Right renal pelvis (tissue), 4 donors: Measurements from ENCODE around the gene CYP3A4. TPM values are rescaled to one million over a fixed set of nuclear protein-coding genes. Genes with fewer than 3 reads are reported as not detected.
A peak's percentile ranks its signal among the peaks of the same experiment; 100 is the strongest.
"Not testable (repeated sequence)": the region's sequence is repeated elsewhere in the genome, so short reads cannot be mapped to it uniquely, and the experiment has no call there.

Source experiments
- DNase-seq, 4 donors: peaks; one replicate each; pipeline ENCODE4 v3.0.0-alpha.2; 2013; ENCODE audit warnings: low read depth in 4 of 4, low spot score in 3 of 4, missing footprints in 1 of 4
- polyA plus RNA-seq, 4 donors: library from polyadenylated mRNA; unstranded; fragments of 120-200 nt; gene quantifications; one replicate each; pipeline ENCODE4 v1.2.1, GENCODE V29; 2013; ENCODE audit not compliant: insufficient read length in 4 of 4

The CYP3A4 gene
- polyA plus RNA-seq, 4 donors = 0.17 to 0.21 (median 0.18) TPM

DNA sequence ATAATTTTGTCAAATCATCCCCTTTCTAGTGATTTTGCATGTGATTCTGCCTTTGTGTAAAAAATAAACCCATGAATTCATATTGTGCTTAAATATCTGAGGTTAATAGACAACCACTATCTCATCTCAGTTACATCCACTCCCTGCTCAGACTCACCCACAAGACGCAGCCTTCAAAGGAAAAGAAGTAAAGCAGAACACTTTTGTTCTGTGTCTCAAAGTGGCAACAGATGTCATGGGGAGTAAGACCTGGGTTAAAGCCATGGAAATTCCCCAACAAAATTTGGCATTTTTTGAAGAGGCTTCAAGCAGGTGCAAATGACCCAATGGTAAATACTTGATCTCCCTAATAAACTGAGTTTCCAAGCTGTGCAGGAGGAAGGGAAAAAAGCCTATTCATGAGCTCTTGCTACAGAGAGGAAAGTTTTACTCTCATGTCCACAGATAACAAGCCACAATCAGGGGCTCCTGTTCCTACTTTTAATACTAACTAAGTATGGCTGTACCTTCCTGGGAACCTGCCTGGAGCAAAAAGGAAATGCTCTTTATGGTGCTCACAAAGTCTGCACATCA, 53.7 kb downstream of the CYP3A4 start:
- no peak for DNase-seq

DNA sequence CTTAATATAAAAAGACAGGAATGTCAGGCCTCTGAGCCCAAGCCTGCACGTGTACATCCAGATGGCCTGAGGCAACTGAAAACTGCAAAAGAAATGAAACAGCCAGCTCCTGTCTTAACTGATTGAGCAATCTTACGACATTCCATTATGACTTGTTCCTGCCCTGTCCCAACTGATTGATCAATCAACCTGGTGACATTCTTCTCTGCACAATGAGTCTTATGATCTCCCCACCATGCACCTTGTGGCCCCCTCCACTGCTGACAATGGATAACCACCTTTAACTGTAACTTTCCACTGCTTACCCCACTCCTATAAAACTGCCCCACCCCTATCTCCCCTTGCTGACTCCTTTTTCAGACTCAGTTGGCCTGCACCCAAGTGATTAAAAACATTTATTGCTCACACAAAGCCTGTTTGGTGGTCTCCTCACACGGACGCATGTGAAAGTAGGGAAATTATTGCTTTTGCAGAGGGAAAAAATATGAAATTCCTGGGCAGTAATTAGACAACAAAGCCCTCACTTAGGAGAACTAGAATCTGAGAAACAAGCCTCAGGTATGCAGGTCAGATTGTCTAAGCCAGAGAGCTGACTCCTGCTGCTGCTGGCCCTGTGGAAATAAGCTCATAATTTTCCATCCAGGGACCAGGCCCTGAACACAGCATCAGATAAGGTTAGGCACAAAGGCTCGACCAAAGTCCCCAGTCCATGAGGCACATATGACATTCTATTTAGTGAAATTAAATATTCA, 54.3 kb downstream of the CYP3A4 start:
- DNase-seq = no peak

DNA sequence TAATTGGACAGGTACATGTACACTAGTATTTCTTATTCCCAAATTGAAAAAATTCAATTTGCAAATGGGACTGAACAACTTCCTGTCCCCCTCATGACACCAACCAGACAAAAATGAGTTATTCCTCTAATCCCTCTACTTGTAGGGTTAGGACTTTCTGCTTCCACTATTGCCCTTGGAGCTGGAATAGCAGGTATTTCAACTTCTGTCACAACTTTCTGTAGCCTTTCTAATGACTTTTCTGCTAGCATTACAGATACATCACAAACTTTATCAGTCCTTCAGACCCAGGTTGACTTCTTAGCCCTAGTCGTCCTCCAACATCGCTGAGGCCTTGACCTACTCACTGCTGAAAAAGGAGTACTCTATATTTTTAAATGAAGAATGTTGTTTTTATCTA, 55.4 kb downstream of the CYP3A4 start:
- no peak for DNase-seq

DNA sequence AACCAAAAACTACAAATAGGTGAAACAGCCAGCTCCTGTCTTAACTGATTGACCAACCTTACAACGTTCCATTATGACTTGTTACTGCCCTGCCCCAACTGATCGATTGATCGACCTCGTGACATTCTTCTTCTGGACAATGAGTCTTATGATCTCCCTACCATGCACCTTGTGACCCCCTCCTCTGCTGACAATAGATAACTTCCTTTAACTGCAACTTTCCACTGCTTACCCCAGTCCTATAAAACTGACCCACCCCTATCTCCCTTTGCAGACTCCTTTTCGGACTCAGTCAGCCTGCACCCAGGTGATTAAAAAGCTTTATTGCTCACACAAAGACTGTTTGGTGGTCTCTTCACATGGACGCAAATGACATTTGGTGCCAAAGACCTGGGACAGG, 60.8 kb downstream of the CYP3A4 start:
- DNase-seq = not testable (repeated sequence)

DNA sequence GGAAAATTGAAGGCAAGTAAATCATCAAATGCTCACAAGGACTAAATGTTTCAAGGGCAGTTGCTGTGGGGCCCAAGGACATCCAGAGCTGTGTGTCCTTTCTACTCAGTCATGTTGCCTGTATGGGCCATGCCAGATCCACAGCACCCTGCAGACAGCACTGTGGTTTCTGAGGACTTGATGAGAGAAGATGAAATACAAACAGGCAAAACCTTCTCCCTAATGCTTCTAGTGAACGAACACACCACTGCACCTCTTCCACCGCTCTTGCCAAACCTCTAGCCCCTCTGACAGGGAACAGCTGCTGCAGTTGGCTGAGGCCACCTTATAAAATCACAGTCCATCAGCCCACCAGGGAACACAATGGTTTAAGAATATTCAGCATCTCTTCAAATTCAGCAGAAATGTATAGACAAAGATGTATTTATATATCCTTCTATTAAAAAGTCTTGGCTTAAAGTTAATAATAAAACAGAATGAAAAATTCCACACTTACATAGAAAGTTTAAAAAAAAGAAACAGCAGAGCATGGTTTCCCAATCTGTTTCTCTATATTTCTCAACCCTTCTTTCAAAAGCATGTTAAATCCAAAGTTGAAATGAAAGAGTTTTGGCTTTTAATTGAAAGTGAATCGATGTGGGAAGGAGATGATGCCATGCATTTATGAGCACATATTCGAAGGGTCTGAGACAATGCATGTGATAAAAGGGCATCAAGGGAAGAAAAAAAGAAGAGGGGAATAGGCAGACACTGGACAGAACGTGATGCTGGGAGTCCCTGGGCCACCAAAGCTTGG, 63.0 kb downstream of the CYP3A4 start:
- DNase-seq = no peak

GRCh38 chr7:99719996-99720769, 63.8 kb downstream of the CYP3A4 start:
- peak in 1 of 4 donors; percentile 5 for DNase-seq

DNA sequence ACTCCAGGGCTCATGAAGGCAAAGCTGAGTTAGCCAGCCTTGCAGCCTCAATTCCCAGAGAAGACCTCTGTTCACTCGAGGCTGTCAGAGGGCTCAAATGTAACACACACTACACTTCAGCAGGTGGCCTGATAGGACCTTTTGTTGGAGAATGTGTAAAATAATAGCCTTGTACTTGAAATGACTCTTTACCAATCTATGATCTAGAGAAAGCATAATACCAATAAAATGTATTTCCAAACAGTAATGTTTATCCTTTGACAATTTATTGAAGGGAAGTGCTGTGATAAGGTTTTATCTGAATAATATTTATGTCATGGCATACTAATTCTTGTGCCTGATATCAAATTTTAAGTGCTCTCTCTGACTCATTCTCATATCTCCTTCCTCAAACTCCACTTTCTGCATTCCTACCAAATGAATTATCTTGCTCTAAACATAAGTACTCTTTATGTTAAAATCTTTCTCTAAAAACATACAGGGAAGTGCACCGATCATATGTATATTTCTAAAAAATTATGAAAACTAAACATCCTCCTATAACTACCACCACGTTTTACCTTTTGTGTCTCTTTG, 69.9 kb downstream of the CYP3A4 start:
- no peak for DNase-seq

- DNase-seq = no peak
Observed at GRCh38 chr7:99709838-99710578, 74.0 kb downstream of the CYP3A4 start.

GRCh38 chr7:99709260-99709659, 74.7 kb downstream of the CYP3A4 start:
- DNase-seq = no peak

DNA sequence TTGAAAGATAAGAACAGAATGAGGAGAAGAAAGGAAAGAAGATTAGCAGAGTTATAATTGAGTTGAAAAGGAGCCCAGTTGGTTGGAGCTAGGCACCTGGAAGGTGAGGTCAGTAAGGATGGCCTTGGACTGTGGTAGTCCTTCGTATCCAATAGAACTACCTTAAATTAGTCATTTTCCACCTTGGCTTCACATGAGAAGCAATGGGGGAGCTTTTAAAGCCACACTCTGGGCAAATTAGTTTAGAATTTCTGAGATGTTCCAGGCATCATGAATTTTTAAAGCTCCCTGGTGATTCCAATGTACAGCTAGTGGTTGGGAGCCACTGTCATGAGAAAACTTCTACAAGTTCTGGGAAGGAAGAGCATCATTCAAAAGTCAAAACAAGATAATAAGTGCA, 76.9 kb downstream of the CYP3A4 start:
- DNase-seq = no peak

Other genes with a start within 250 kb of the CYP3A4 start
- 10 to 100 TPM; 15.8 to 18.3 (median 17.4) TPM for gene FAM200A, start 232.1 kb downstream of the CYP3A4 start, polyA plus RNA-seq
- gene ZNF655, start 225.5 kb downstream of the CYP3A4 start, polyA plus RNA-seq = 10 to 100 TPM; 65.7 to 81.6 (median 73.6) TPM
- 1 to 10 TPM; 1.5 to 2.8 (median 2.4) TPM for gene TMEM225B, start 185.9 kb downstream of the CYP3A4 start, polyA plus RNA-seq
- 10 to 100 TPM; 18.2 to 20.9 (median 19.6) TPM for gene ZSCAN25, start 167.2 kb downstream of the CYP3A4 start, polyA plus RNA-seq
- gene CYP3A5, start 104.2 kb downstream of the CYP3A4 start, polyA plus RNA-seq = 1 to 10 TPM; 1.2 to 2.0 (median 1.3) TPM
- gene CYP3A7, start 49.0 kb downstream of the CYP3A4 start, polyA plus RNA-seq = 1 to 10 TPM in 1 of 4 donors, under 1 TPM in 3; 0.28 to 1.2 (median 0.43) TPM
- gene CYP3A43, start 43.8 kb upstream of the CYP3A4 start, polyA plus RNA-seq = under 1 TPM; 0.16 to 0.51 (median 0.31) TPM
- gene OR2AE1, start 92.8 kb upstream of the CYP3A4 start, polyA plus RNA-seq = not detected
- 10 to 100 TPM; 34.8 to 44.8 (median 36.2) TPM for gene TRIM4, start 135.3 kb upstream of the CYP3A4 start, polyA plus RNA-seq
- gene GJC3, start 145.4 kb upstream of the CYP3A4 start, polyA plus RNA-seq = 1 to 10 TPM in 3 of 4 donors, under 1 TPM in 1; 0.60 to 1.4 (median 1.1) TPM
- gene AZGP1, start 191.8 kb upstream of the CYP3A4 start, polyA plus RNA-seq = 10 to 100 TPM; 47.6 to 77.5 (median 61.3) TPM
- gene ZKSCAN1, start 231.4 kb upstream of the CYP3A4 start, polyA plus RNA-seq = 10 to 100 TPM; 47.3 to 57.0 (median 50.4) TPM